ENCODE data around the gene DYNC1H1.

DNA sequence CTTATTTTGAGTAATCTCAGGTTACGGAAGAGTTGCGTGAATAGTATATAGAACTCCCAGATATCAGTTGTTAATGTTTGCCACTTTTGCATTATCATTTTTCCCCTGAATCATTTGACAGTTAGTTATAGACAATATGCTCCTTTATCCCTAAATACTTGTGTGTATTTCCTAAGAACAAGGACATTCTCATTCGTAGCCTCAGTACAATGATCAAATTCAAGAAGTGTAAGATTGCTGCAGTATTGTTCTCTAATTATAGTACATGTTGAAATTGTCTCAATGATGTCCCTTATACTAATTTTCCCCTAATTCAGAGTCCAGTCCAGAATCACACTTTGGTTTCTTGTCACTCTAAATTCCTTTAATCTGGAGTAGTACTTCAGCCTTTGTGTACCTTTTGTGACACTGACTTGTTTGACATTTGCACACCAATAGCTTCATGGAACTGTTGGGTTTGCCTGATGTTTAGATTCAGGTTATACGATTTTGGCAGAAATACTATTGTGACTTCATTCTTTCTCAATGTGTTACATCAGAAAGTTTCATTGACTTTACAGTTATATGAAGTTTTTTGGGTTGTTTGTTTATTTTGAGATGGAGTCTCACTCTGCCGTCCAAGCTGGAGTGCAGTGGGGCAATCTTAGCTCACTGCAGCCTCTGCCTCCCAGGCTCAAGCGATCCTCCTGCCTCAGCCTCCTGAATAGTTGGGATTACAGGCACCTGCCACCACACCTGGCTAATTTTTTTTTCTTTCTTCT lies 13.1 kb downstream of the DYNC1H1 start:
- TF ChIP-seq, protein P1, sequence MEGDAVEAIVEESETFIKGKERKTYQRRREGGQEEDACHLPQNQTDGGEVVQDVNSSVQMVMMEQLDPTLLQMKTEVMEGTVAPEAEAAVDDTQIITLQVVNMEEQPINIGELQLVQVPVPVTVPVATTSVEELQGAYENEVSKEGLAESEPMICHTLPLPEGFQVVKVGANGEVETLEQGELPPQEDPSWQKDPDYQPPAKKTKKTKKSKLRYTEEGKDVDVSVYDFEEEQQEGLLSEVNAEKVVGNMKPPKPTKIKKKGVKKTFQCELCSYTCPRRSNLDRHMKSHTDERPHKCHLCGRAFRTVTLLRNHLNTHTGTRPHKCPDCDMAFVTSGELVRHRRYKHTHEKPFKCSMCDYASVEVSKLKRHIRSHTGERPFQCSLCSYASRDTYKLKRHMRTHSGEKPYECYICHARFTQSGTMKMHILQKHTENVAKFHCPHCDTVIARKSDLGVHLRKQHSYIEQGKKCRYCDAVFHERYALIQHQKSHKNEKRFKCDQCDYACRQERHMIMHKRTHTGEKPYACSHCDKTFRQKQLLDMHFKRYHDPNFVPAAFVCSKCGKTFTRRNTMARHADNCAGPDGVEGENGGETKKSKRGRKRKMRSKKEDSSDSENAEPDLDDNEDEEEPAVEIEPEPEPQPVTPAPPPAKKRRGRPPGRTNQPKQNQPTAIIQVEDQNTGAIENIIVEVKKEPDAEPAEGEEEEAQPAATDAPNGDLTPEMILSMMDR (IDR thresholded peaks at IDR 0.05) = no peak
- no peak for TF ChIP-seq POLR2A (IDR thresholded peaks at IDR 0.05)

All from esophagus squamous epithelium (tissue), 4 donors.